PFSK-1 (cell line): ENCODE data around the gene CALU.

Experiments
- FOXP2 ChIP-seq: optimal IDR thresholded peaks from 2 replicates; pipeline ENCODE3; 2011; ENCODE audit warnings: borderline replicate concordance, control low read depth, inconsistent platforms; ENCODE audit not compliant: insufficient read depth; ENCODE audit errors: extremely low read length, extremely low read depth
- POLR2AphosphoS5 ChIP-seq: IDR thresholded peaks from 2 replicates; pipeline ENCODE4 v1.6.1; 2012; ENCODE audit warnings: low read depth, mild to moderate bottlenecking, control low read depth, low read length, moderate library complexity
- REST ChIP-seq, 2 experiments: IDR thresholded peaks; 2 replicates each; pipeline versions ENCODE4 v1.6.1 to v1.8.0; 2011 to 2012; ENCODE audit warnings: low read depth in 2 of 2, low read length in 2 of 2, control low read depth in 1 of 2, inconsistent platforms in 1 of 2, mild to moderate bottlenecking in 1 of 2, moderate library complexity in 1 of 2; ENCODE audit not compliant: insufficient read depth in 1 of 2
- SIN3A ChIP-seq: IDR thresholded peaks from 2 replicates; pipeline ENCODE4 v1.6.1; 2012; ENCODE audit warnings: mild to moderate bottlenecking, low read length, moderate library complexity, borderline replicate concordance; ENCODE audit not compliant: insufficient read depth
- TAF1 ChIP-seq: IDR thresholded peaks from 2 replicates; pipeline ENCODE4 v1.6.1; 2012; ENCODE audit warnings: low read length, control low read depth, borderline replicate concordance; ENCODE audit not compliant: insufficient read depth

CALU gene

GRCh38 chr7:128742206-128742605 is 3.0 kb downstream of the CALU start:
- TF ChIP-seq FOXP2: no peak
- no peak for TF ChIP-seq SIN3A
- no peak for TF ChIP-seq POLR2AphosphoS5
- no peak for TF ChIP-seq REST (IDR thresholded peaks at IDR 0.05; ENCODE audit: insufficient read depth in 1 of 2, low read depth in 2 of 2, low read length in 2 of 2)

GRCh38 chr7:128743112-128743772 is 4.1 kb downstream of the CALU start:
- TF ChIP-seq TAF1 (no peak), SIN3A (no peak), FOXP2 (no peak), REST (IDR thresholded peaks at IDR 0.05; ENCODE audit: insufficient read depth in 1 of 2, low read depth in 2 of 2, low read length in 2 of 2) (no peak), POLR2AphosphoS5 (no peak)

GRCh38 chr7:128744366-128744905 is 5.3 kb downstream of the CALU start:
- TF ChIP-seq FOXP2 (no peak), SIN3A (no peak), POLR2AphosphoS5 (no peak), REST (IDR thresholded peaks at IDR 0.05; ENCODE audit: insufficient read depth in 1 of 2, low read depth in 2 of 2, low read length in 2 of 2) (no peak), TAF1 (no peak)

GRCh38 chr7:128745706-128746105 is 6.5 kb downstream of the CALU start:
- TF ChIP-seq REST (IDR thresholded peaks at IDR 0.05; ENCODE audit: insufficient read depth in 1 of 2, low read depth in 2 of 2, low read length in 2 of 2): no peak
- no peak for TF ChIP-seq TAF1
- no peak for TF ChIP-seq FOXP2
- TF ChIP-seq SIN3A: no peak
- no peak for TF ChIP-seq POLR2AphosphoS5
